Measurements from ENCODE around the gene PIGQ.
A peak's percentile ranks its signal among the peaks of the same experiment; 100 is the strongest.

PIGQ gene

DNA sequence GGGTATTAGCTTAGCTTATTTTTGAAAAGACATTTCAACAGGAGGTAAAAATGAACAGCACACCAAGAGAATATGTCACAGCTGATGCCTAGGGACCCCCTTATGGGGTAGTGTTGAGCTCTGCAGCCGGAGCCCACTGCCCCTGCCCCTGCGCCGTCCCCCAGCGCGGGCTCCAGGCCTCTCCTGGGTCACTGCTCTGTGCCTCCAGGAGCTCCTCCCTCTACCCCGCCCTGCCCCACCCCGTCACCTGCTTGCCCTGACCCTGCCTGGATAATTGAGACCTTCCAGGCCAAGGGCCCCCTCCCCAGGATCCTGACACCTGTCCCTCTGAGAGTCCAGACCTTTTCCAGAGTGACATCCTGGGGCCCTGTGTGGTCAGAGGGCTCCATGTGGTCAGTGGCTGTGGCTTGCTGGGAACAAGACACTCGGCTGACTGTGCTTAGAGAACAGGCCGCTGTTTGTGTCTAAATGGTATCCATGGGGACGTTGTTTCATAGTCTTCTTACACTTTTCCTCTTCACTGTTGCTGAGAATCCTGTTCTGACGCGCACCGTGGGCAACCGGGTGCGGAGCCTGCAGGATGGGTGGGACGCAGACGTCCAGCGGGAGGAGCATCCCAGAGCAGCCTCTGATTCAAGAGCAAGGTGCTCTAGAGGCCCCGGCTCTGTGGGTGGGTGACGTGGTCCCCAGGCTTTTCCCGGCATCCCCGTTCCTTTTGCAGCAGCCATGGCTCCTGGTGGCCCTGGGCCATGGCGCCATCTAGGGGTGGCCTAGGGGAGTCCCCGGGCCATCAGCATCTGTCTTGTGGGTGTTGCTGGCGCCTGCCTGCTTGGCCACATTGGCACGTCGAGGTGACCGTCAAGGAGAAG is 41.0 kb downstream of the PIGQ start:
- in situ Hi-C loops (cut with HindIII; ENCODE audit: low pct_ligation_motif_present, low sequenced_read_pairs) = no loop called here
- DNase-seq = no peak
- no peaks in the 10 kb centered on the region for H3K36me3 ChIP-seq (replicated peaks)

DNA sequence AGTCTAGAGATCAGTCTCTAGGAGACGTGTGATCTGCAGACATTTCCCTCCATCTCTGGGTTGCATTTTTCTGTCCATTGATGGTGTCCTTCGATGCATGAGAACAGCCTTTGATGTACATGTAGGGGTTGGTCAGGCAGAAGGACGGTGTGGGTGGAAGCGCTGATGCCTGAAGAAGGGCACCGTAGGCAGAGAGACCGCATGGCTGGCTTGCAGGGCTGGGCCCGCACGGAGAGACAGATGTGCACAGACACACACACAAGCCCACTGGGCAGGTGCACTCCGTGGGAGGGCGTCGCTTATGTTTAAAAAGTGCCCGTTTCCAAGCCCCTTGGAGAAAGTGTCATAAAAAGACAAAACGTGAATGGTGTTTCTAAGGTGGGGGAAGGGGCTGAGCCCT is 45.4 kb downstream of the PIGQ start:
- Histone ChIP-seq H3K36me3 (replicated peaks) (no peaks in the 10 kb centered on the region), H3K27me3 (replicated peaks) (no peaks in the 10 kb centered on the region), H3K4me3 (ENCODE audit: low read depth, low read length) (no peak overlapping the region), H3K27ac (no peak overlapping the region)
- in situ Hi-C loops (cut with HindIII; ENCODE audit: low pct_ligation_motif_present, low sequenced_read_pairs) = no loop called here
- TF ChIP-seq, protein P1, sequence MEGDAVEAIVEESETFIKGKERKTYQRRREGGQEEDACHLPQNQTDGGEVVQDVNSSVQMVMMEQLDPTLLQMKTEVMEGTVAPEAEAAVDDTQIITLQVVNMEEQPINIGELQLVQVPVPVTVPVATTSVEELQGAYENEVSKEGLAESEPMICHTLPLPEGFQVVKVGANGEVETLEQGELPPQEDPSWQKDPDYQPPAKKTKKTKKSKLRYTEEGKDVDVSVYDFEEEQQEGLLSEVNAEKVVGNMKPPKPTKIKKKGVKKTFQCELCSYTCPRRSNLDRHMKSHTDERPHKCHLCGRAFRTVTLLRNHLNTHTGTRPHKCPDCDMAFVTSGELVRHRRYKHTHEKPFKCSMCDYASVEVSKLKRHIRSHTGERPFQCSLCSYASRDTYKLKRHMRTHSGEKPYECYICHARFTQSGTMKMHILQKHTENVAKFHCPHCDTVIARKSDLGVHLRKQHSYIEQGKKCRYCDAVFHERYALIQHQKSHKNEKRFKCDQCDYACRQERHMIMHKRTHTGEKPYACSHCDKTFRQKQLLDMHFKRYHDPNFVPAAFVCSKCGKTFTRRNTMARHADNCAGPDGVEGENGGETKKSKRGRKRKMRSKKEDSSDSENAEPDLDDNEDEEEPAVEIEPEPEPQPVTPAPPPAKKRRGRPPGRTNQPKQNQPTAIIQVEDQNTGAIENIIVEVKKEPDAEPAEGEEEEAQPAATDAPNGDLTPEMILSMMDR (IDR thresholded peaks at IDR 0.05; ENCODE audit: low read depth, low read length, missing control alignments) = no peak
- DNase-seq = no peak

More for the DNA sequence above, 41.0 kb downstream of the PIGQ start:
- Histone ChIP-seq H3K27me3 (replicated peaks) (no peaks in the 10 kb centered on the region), H3K27ac (no peak overlapping the region), H3K4me3 (ENCODE audit: low read depth, low read length) (no peak overlapping the region)
- TF ChIP-seq, protein P1 (IDR thresholded peaks at IDR 0.05; ENCODE audit: low read depth, low read length, missing control alignments) = peak; percentile 72

DNA sequence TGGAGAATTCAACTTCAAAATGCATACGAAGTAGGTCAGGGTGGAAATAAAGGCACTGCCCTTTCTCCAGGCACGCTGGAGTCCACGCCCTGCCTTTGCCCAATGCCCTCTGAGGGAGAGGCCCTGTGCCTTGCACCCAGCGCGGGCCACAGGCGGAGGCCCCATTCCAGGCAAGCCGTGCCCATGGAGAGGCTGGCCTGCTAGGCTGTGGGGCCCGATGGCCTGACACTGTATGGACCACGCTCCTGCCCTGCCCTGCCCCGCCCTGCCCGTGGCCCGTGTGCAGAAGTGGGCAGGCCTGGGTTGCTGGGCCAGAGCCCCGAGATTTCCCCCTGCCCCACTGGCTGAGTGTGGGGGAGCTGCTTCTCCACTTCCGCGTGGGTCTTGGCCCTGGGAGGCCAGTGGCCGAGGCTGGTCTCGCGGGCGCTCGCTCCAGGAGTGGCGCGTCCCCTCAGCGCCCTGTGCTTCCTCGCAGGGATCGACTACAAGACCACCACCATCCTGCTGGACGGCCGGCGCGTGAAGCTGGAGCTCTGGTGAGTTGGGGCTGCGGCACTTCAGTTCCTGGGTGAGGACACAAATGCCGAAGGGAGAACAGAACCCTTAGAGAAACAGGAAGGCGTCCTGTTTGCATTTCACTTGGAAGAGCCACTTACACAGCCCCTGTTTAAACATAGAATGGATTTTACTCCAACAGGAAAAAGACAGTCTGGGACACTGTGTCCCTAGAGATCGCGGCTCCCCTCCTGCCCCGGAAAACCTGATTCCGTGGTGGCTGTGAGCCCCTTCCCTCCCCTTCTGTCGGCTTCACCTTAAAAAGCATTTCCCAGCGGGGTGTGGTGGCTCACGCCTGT is 47.2 kb downstream of the PIGQ start:
- TF ChIP-seq, protein P1 (IDR thresholded peaks at IDR 0.05; ENCODE audit: low read depth, low read length, missing control alignments) = no peak
- in situ Hi-C loops (cut with HindIII; ENCODE audit: low pct_ligation_motif_present, low sequenced_read_pairs) = no loop called here
- H3K27me3 ChIP-seq (replicated peaks) = no peaks in the 10 kb centered on the region
- no peak for DNase-seq
- no peaks in the 10 kb centered on the region for H3K36me3 ChIP-seq (replicated peaks)
- no peak overlapping the region for H3K4me3 ChIP-seq (ENCODE audit: low read depth, low read length)
- H3K27ac ChIP-seq = no peak overlapping the region

DNA sequence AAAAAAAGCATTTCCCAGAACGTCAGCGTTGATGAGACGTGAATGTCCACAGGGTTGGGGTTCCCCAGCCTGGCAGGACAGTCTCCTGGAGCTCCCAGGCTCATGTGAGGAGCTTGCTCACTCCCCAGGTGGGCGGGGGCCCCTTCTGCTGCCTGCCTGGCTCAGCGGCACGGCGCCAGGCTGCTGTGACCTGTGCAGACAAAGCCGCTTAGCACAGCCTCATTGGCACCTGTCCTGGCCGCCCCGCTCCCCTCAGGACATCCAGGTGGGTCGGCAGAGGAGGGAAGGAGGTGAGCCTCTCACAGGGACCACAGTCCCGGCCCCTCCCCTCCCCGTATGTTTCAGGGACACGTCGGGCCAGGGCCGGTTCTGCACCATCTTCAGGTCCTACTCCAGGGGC is 48.1 kb downstream of the PIGQ start:
- Histone ChIP-seq H3K27me3 (replicated peaks) (no peaks in the 10 kb centered on the region), H3K4me3 (ENCODE audit: low read depth, low read length) (no peak overlapping the region), H3K27ac (no peak overlapping the region), H3K36me3 (replicated peaks) (no peaks in the 10 kb centered on the region)
- TF ChIP-seq, protein P1 (IDR thresholded peaks at IDR 0.05; ENCODE audit: low read depth, low read length, missing control alignments) = no peak
- in situ Hi-C loops (cut with HindIII; ENCODE audit: low pct_ligation_motif_present, low sequenced_read_pairs) = no loop called here
- no peak for DNase-seq

DNA sequence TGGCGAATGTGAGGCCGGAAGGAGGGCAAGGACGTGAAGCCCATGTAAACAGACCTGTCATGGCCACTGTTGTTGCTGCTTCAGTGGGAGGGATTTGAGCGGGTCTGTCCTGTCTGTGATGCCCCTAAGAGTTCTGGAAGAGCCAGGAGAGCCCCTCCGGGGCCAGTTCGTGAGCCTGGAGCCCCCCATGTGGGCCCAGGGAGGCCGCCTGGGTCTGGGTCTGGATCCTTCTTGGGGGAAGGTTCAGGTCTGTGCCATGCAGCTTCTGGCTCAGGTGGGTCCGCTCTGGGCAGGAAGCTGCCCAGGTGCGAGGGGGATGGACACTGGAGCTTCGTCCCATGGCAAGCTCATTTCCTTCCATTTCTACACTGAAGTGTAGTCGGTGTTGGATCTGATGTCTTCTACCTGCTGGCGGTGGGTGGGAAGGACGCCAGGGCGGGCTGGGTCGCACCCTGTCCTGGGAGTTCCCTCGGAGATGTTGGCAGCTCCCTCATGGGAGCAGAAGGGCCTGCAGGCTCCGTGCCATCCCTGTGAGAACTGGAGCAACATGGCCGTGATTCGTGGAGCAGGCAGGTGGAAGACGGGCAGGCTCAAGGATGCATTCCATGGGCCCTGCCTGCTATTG is 49.8 kb downstream of the PIGQ start:
- Histone ChIP-seq H3K36me3 (replicated peaks) (no peaks in the 10 kb centered on the region), H3K27ac (no peak overlapping the region), H3K4me3 (ENCODE audit: low read depth, low read length) (no peak overlapping the region), H3K27me3 (replicated peaks) (no peaks in the 10 kb centered on the region)
- no peak for DNase-seq
- TF ChIP-seq, protein P1 (IDR thresholded peaks at IDR 0.05; ENCODE audit: low read depth, low read length, missing control alignments) = no peak
- in situ Hi-C loops (cut with HindIII; ENCODE audit: low pct_ligation_motif_present, low sequenced_read_pairs) = no loop called here
